ENCODE data around the gene PLA2G3.

The PLA2G3 gene

GRCh38 chr22:31133911-31134310 lies 6.4 kb downstream of the PLA2G3 start:
- no peak for DNase-seq
- no peak for TF ChIP-seq CTCF (IDR thresholded peaks at IDR 0.05; ENCODE audit: low read depth, low read length)
- Histone ChIP-seq H3K9me3 (ENCODE audit: severe bottlenecking) (no peaks in the 10 kb centered on the region), H3K36me3 (no peaks in the 10 kb centered on the region; the same call in none of the 2 replicates), H3K27me3 (ENCODE audit: insufficient read depth, low read depth, severe bottlenecking) (no peaks in the 10 kb centered on the region), H3K4me3 (ENCODE audit: low read depth, low read length) (no peak overlapping the region), H3K27ac (no peak overlapping the region)

GRCh38 chr22:31130873-31131272 lies 9.4 kb downstream of the PLA2G3 start:
- no peak overlapping the region for H3K4me3 ChIP-seq (ENCODE audit: low read depth, low read length)
- no peak overlapping the region for H3K27ac ChIP-seq
- no peaks in the 10 kb centered on the region for H3K27me3 ChIP-seq (ENCODE audit: insufficient read depth, low read depth, severe bottlenecking)
- H3K9me3 ChIP-seq (ENCODE audit: severe bottlenecking), result no peaks in the 10 kb centered on the region
- no peak for TF ChIP-seq CTCF (IDR thresholded peaks at IDR 0.05; ENCODE audit: low read depth, low read length)
- DNase-seq, result no peak
- peaks cover 3% of the 10 kb centered on the region for H3K36me3 ChIP-seq

GRCh38 chr22:31128156-31128555 lies 12.2 kb downstream of the PLA2G3 start:
- no peak overlapping the region for H3K4me3 ChIP-seq (ENCODE audit: low read depth, low read length)
- peaks cover 3% of the 10 kb centered on the region for H3K36me3 ChIP-seq
- no peaks in the 10 kb centered on the region for H3K27me3 ChIP-seq (ENCODE audit: insufficient read depth, low read depth, severe bottlenecking)
- no peaks in the 10 kb centered on the region for H3K9me3 ChIP-seq (ENCODE audit: severe bottlenecking)
- no peak for DNase-seq
- H3K27ac ChIP-seq, result no peak overlapping the region
- TF ChIP-seq CTCF (IDR thresholded peaks at IDR 0.05; ENCODE audit: low read depth, low read length), result no peak

GRCh38 chr22:31127181-31127772 lies 13.0 kb downstream of the PLA2G3 start:
- no peak for TF ChIP-seq CTCF (IDR thresholded peaks at IDR 0.05; ENCODE audit: low read depth, low read length)
- H3K4me3 ChIP-seq (ENCODE audit: low read depth, low read length), result no peak overlapping the region
- H3K27ac ChIP-seq, result no peak overlapping the region
- no peaks in the 10 kb centered on the region for H3K9me3 ChIP-seq (ENCODE audit: severe bottlenecking)
- no peaks in the 10 kb centered on the region for H3K27me3 ChIP-seq (ENCODE audit: insufficient read depth, low read depth, severe bottlenecking)
- DNase-seq, result no peak
- peaks cover 3% of the 10 kb centered on the region for H3K36me3 ChIP-seq

GRCh38 chr22:31126869-31127175 lies 13.5 kb downstream of the PLA2G3 start:
- Histone ChIP-seq H3K27me3 (ENCODE audit: insufficient read depth, low read depth, severe bottlenecking) (no peaks in the 10 kb centered on the region), H3K36me3 (peaks cover 3% of the 10 kb centered on the region), H3K9me3 (ENCODE audit: severe bottlenecking) (no peaks in the 10 kb centered on the region), H3K4me3 (ENCODE audit: low read depth, low read length) (no peak overlapping the region), H3K27ac (no peak overlapping the region)
- TF ChIP-seq CTCF (IDR thresholded peaks at IDR 0.05; ENCODE audit: low read depth, low read length), result no peak
- DNase-seq, result no peak
